NCI-H1092 treated with DMSO at 0.1 percent for 48 hours (cell line): ENCODE data around the gene UMAD1.

Experiments used
- DNase-seq: peaks from one replicate; lab custom pipeline; 2025; lab: John Stamatoyannopoulos, UW

The UMAD1 gene

DNA sequence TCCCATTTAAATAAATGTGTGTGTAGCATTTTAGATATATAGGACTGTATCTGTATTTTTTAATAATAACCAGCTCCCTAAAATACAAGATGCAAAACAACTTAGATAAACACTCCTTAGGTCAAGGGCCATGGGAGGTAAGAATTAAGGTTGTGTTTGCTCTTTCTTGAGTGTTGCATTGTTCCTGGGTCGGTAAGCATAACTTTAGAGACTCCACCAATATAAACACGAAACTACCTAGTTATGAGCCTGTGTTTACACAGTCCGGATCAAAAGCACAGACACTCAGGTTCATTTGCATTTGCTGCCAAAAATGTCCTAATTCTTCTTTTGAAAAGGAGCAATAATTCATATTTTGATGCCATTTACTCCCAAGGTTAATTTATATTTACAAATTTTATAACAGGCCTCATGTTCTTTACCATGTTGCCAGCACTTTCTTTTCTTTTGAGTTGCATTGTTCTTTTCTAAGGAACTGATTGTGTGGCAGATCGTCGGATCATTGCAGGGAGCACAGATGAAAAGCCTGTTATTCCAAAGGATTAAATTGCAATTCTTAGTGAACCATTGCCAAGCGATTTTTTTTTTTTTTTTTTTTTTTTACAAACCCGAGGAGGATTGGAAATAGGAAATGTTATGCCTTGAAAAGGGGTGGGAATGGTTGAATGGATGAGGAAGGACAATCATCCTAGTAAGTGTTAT, 282.3 kb downstream of the UMAD1 start:
- DNase-seq, result peak; percentile 38

- no peak for DNase-seq
Observed at GRCh38 chr7:7923818-7924217, 283.3 kb downstream of the UMAD1 start.

DNA sequence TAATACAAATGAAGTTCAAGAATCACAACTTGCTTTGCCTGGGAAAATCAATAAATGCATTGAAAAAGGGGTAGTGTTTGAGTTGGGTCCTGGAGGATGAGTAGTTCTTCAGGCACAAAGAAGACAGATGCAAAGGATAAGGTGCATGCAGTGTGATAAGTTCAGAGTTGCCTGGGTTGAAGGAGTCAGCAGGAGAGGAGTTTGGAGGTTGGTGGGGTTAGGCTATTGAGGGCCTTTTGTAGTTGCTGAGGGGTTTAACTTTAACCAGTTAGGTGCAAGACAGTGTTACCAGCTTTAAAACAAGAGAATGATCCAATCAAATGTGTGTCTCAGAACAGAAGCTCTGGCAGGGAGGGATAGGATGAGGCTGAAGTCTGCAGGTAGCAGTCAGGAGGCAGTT, 283.8 kb downstream of the UMAD1 start:
- no peak for DNase-seq
